Thyroid gland (tissue), 4 donors: ENCODE data around the gene KRTAP10-4. TPM values are rescaled to one million over a fixed set of nuclear protein-coding genes. Genes with fewer than 3 reads are reported as not detected.
"Not testable (repeated sequence)": the region's sequence is repeated elsewhere in the genome, so short reads cannot be mapped to it uniquely, and the experiment has no call there.

ENCODE experiments used
- DNase-seq, 2 donors: peaks; one replicate each; pipeline ENCODE4 v3.0.0-alpha.2; 2019
- H3K27ac ChIP-seq, 3 donors: fragments of 200-600 bp; sonication (generic); 1 replicate in 2 of 3; 2 replicates in 1 of 3; pipeline ENCODE4 v1.5.1; 2016 to 2019; ENCODE audit warnings: mild to moderate bottlenecking in 1 of 3, moderate library complexity in 1 of 3
- H3K27me3 ChIP-seq: fragments of 200-600 bp; sonication (generic); one replicate; pipeline ENCODE4 v1.5.1; 2019
- H3K36me3 ChIP-seq, 2 donors: fragments of 200-600 bp; sonication (generic); one replicate each; pipeline ENCODE4 v1.5.1; 2016 to 2019
- H3K4me1 ChIP-seq, 2 donors: fragments of 200-600 bp; sonication (generic); one replicate each; pipeline ENCODE4 v1.5.1; 2017 to 2019
- H3K4me3 ChIP-seq, 3 donors: fragments of 200-600 bp; sonication (generic); replicated peaks in 1 of 3; 1 replicate in 2 of 3; 2 replicates in 1 of 3; pipeline ENCODE4 v1.5.1; 2016; ENCODE audit warnings: mild to moderate bottlenecking in 1 of 3
- H3K9me3 ChIP-seq: fragments of 200-600 bp; sonication (generic); one replicate; pipeline ENCODE4 v1.5.1; 2017
- CTCF ChIP-seq, 6 experiments: fragments of 200-600 bp in 3 of 6; fragments of 450-650 bp in 3 of 6; sonication (generic) in 3 of 6; IDR thresholded peaks; one replicate each; pipeline ENCODE4 v1.5.1; 2016 to 2019; ENCODE audit warnings: antibody characterized with exemption in 6 of 6, mild to moderate bottlenecking in 2 of 6, inconsistent platforms in 1 of 6, moderate library complexity in 1 of 6
- POLR2A ChIP-seq, 2 donors: fragments of 450-650 bp; IDR thresholded peaks; one replicate each; pipeline ENCODE4 v1.6.1; 2017; ENCODE audit warnings: antibody characterized with exemption in 2 of 2, mild to moderate bottlenecking in 2 of 2, moderate library complexity in 1 of 2
- WGBS, 2 donors: methylation state at CpG; one replicate each; pipeline ENCODE4 v1.1.5; 2017; 5-methylcytosine and 5-hydroxymethylcytosine counted together
- intact Hi-C: fragments of 100-400 bp; cut with DNase I; formaldehyde crosslinking; loops from one replicate; pipeline ENCODE4 v1.15.1; 2023
- total RNA-seq, 4 donors: library from RNA; depleted of rRNA; stranded (reverse); fragments of >200 nt; gene quantifications; one replicate each; pipeline ENCODE4 v1.2.3, GENCODE V29; 2016

The KRTAP10-4 gene
- total RNA-seq, 4 donors from 2014 or later: not detected

- no peaks in the 10 kb centered on the region for H3K27me3 ChIP-seq
- H3K4me1 ChIP-seq: no peaks in the 10 kb centered on the region
- intact Hi-C loops: no loop called here
- DNase-seq: no peak
- H3K4me3 ChIP-seq: no peak overlapping the region
- H3K9me3 ChIP-seq: no peaks in the 10 kb centered on the region
- no peak overlapping the region for H3K27ac ChIP-seq
- WGBS, 2 donors: 88 to 97% methylated on average over 13 to 16 of the region's 17 CpGs
- TF ChIP-seq POLR2A (IDR thresholded peaks at IDR 0.05): no peak
- no peak for TF ChIP-seq CTCF (IDR thresholded peaks at IDR 0.05)
- no peaks in the 10 kb centered on the region for H3K36me3 ChIP-seq
Measured at GRCh38 chr21:44578371-44579055, 5.0 kb downstream of the KRTAP10-4 start.

DNA sequence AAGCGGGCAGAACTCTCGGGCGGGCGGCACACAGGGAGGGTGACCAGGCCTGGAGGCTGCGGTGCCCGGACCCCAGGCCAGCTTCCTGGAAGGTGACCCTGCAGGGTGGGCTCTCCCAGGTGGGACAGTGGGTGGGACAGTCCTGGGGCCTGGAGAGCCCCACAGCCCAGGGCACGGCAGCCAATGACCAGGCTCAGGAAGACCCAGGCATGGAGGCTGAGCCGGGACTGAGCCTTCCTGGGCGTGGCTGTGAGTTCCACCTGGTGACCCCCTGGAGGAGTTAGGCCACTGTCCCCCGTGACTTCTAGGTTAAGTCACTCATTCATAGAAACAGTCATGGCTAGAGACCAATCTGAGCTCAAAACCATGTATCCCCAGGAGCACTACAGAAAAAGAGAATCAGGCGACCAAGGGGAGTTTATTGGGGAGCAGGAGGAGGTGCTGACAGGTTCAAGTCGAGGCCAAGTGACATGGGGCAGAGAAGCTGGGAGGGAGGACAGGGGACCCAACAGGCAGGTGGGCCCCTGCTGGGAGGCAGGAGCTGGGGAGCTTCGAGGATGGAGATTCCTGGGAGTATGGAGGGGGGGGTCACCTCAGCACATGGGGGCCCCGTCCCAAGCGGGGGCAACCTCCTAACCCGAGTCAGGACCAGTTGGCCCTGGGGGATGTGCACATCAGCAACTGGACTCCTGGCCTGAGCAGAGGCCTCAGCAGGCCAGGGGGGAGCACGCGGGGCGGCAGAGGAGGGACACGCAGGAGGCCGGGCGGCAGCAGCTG, 5.7 kb downstream of the KRTAP10-4 start:
- intact Hi-C loops: no loop called here
- Histone ChIP-seq H3K4me1 (no peaks in the 10 kb centered on the region), H3K9me3 (no peaks in the 10 kb centered on the region), H3K27me3 (no peaks in the 10 kb centered on the region), H3K27ac (no peak overlapping the region), H3K4me3 (no peak overlapping the region), H3K36me3 (no peaks in the 10 kb centered on the region)
- TF ChIP-seq CTCF (IDR thresholded peaks at IDR 0.05) (no peak), POLR2A (IDR thresholded peaks at IDR 0.05) (no peak)
- WGBS, 2 donors: 82 to 84% methylated on average over 13 to 16 of the region's 22 CpGs
- DNase-seq: no peak

DNA sequence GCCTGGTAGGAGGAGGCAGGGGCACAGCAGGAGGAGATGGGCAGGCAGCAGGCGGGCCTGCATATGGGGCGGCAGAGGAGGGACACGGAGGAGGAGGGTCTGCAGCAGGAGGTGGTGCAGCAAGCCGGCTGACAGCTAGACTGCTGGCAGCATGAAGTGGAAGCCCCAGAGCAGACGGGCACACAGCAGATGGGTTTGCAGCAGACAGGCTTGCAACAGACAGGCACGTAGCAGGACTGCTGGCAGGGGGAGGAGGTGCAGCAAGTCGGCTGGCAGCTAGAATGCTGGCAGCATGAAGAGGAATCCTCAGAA, 6.3 kb downstream of the KRTAP10-4 start:
- H3K9me3 ChIP-seq: no peaks in the 10 kb centered on the region
- no peaks in the 10 kb centered on the region for H3K36me3 ChIP-seq
- intact Hi-C loops: no loop called here
- no peaks in the 10 kb centered on the region for H3K27me3 ChIP-seq
- TF ChIP-seq CTCF (IDR thresholded peaks at IDR 0.05) (no peak), POLR2A (IDR thresholded peaks at IDR 0.05) (no peak)
- no peak overlapping the region for H3K27ac ChIP-seq
- DNase-seq: no peak
- H3K4me1 ChIP-seq: no peaks in the 10 kb centered on the region
- WGBS, 2 donors: 72 to 82% methylated on average over 7 of the region's 7 CpGs
- no peak overlapping the region for H3K4me3 ChIP-seq

GRCh38 chr21:44580231-44580821, 6.8 kb downstream of the KRTAP10-4 start, which contains the start of gene KRTAP10-5:
KRTAP10-5 (minus strand) TSS chr21:44580604; CDS start chr21:44580578, 26 bp downstream.
- H3K27me3 ChIP-seq, H3K36me3 ChIP-seq, intact Hi-C loops, DNase-seq, H3K4me1 ChIP-seq, H3K27ac ChIP-seq, H3K9me3 ChIP-seq, H3K4me3 ChIP-seq: not testable (repeated sequence)
- 51 to 59% methylated on average over 17 to 18 of the region's 19 CpGs for WGBS, 2 donors

GRCh38 chr21:44581158-44581557, 7.6 kb downstream of the KRTAP10-4 start:
- Histone ChIP-seq H3K27me3 (no peaks in the 10 kb centered on the region), H3K27ac (no peak overlapping the region), H3K36me3 (no peaks in the 10 kb centered on the region), H3K9me3 (no peaks in the 10 kb centered on the region), H3K4me1 (no peaks in the 10 kb centered on the region), H3K4me3 (no peak overlapping the region)
- DNase-seq: no peak
- 89 to 91% methylated on average over 3 of the region's 3 CpGs for WGBS, 2 donors
- intact Hi-C loops: no loop called here
- TF ChIP-seq POLR2A (IDR thresholded peaks at IDR 0.05) (no peak), CTCF (IDR thresholded peaks at IDR 0.05) (no peak)
